T-helper 2 cell treated with Interferon-gamma antibody and Interleukin-4, amounts not matched to agents 5 μg/mL and 100 μg/mL, for 36 hours (primary cell): ENCODE measurements around the gene SLX9.

Experiments
- DNase-seq: peaks from one replicate; pipeline ENCODE4 v3.0.0; 2021; ENCODE audit warnings: low spot score
- H3K27ac Mint-ChIP-seq: one replicate; pipeline ENCODE4 v1.8.0; 2021; ENCODE audit warnings: mild to moderate bottlenecking, mixed read lengths
- H3K27me3 Mint-ChIP-seq: one replicate; pipeline ENCODE4 v1.8.0; 2021; ENCODE audit warnings: low read depth, mixed read lengths
- H3K36me3 Mint-ChIP-seq: one replicate; pipeline ENCODE4 v1.8.0; 2021; ENCODE audit warnings: low read depth, mixed read lengths
- H3K4me1 Mint-ChIP-seq: one replicate; pipeline ENCODE4 v1.8.0; 2021; ENCODE audit warnings: low read depth, mixed read lengths
- H3K4me3 Mint-ChIP-seq: one replicate; pipeline ENCODE4 v1.8.0; 2022; ENCODE audit warnings: mild to moderate bottlenecking, moderate library complexity, mixed read lengths
- H3K9me3 Mint-ChIP-seq: one replicate; pipeline ENCODE4 v1.8.0; 2021; ENCODE audit warnings: mixed read lengths

The SLX9 gene

DNA sequence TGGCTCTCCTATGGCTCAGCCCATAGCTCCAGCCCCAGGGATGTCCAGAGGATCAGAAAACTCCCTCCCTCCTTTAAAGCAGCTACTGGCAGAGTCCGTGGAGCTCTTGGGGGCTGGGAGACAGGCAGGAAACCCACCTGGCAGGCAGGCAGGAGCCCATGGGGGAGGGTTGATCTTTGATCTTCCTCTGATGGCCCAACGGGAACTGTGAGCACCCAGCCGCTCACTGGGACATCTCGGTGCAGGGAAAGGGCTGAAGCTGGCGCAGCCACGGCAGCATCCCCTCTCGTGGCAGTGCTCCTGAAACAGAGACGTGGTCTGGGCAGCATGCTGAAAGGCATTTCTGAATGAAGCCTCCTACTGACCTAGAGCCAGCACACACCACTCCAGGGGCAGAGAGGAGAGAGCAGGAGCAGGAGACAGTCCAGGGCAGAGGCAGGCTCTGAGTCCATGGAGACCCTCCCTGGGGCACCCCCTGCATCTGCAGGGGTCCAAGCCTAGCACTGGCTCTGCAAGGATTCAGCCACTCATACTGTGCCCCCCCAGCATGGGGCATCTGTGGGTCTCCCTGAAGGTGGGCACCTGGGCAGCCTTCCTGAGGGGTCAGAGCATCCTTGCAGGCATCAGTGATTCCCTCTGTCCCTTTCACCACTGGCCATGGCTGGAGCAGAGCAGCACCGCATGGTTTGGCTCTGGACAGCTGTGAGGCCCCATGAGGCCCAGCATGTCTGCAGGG, 4.9 kb upstream of the SLX9 start:
- H3K27me3 Mint-ChIP-seq: no peaks in the 10 kb centered on the region
- peaks cover 18% of the 10 kb centered on the region for H3K4me1 Mint-ChIP-seq
- no peak for DNase-seq
- no peak overlapping the region for H3K27ac Mint-ChIP-seq
- no peaks in the 10 kb centered on the region for H3K36me3 Mint-ChIP-seq
- no peak overlapping the region for H3K4me3 Mint-ChIP-seq
- H3K9me3 Mint-ChIP-seq: no peaks in the 10 kb centered on the region

DNA sequence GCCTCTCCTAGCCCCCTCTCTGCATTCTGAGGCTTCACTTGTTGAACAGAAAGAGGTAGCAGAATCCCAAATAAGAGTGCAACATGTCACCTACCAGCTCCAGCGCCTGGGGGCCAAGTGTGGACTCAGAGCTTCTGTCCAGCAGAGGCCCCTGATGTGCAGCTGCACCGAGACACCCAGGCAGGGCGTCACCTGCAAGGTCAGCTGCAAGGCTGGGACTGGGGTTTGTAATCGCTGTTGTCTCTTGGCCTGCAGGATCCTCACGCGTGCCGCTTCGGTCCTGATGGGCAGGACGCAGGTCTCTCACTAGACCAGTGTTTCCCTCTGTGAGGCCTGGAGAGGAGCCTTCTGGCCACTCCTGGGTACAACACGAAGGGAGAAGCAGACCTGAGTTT, 4.3 kb upstream of the SLX9 start:
- H3K36me3 Mint-ChIP-seq: no peaks in the 10 kb centered on the region
- H3K27ac Mint-ChIP-seq: no peak overlapping the region
- H3K4me3 Mint-ChIP-seq: no peak overlapping the region
- peaks cover 14% of the 10 kb centered on the region for H3K4me1 Mint-ChIP-seq
- H3K9me3 Mint-ChIP-seq: no peaks in the 10 kb centered on the region
- H3K27me3 Mint-ChIP-seq: no peaks in the 10 kb centered on the region
- DNase-seq: no peak

- no peaks in the 10 kb centered on the region for H3K27me3 Mint-ChIP-seq
- H3K36me3 Mint-ChIP-seq: peaks cover 2% of the 10 kb centered on the region
- H3K4me1 Mint-ChIP-seq: peaks cover 32% of the 10 kb centered on the region
- no peaks in the 10 kb centered on the region for H3K9me3 Mint-ChIP-seq
- no peak for DNase-seq
- peak overlapping the region; percentile 87 for H3K4me3 Mint-ChIP-seq
- peak overlapping the region; percentile 80 for H3K27ac Mint-ChIP-seq
Observed at GRCh38 chr21:44938772-44939531, 877 bp upstream of the SLX9 start.

- Mint-ChIP-seq H3K27me3 (no peaks in the 10 kb centered on the region), H3K4me1 (peaks cover 32% of the 10 kb centered on the region), H3K9me3 (no peaks in the 10 kb centered on the region), H3K36me3 (peaks cover 10% of the 10 kb centered on the region), H3K27ac (peak overlapping the region; percentile 78), H3K4me3 (peak overlapping the region; percentile 88)
- DNase-seq: no peak
Observed at GRCh38 chr21:44940116-44940631, 345 bp downstream of the SLX9 start.

DNA sequence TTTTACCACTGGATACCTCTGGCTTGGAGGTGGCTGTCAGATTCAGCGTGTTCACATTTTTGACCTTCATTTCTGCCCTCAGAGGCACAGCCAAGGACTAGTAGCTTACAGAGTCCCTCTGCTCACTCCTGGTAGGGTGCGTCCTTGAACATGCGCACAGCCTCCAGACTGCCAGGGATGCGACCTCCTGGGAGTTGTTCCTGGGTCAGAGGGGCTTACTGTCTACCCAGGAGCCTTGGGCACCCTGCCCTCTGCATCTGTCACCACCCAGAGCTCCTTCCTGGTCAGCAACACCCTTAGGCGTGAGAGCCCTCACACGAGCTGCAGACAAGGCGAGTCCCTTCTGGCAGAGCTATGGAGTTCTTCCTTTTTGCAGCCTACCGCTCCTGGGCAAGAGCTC, 1.7 kb downstream of the SLX9 start:
- peaks cover 32% of the 10 kb centered on the region for H3K4me1 Mint-ChIP-seq
- DNase-seq: no peak
- H3K9me3 Mint-ChIP-seq: no peaks in the 10 kb centered on the region
- H3K27ac Mint-ChIP-seq: peak overlapping the region; percentile 47
- H3K4me3 Mint-ChIP-seq: peak overlapping the region; percentile 88
- peaks cover 17% of the 10 kb centered on the region for H3K36me3 Mint-ChIP-seq
- no peaks in the 10 kb centered on the region for H3K27me3 Mint-ChIP-seq

- Mint-ChIP-seq H3K4me1 (peaks cover 32% of the 10 kb centered on the region), H3K27me3 (no peaks in the 10 kb centered on the region), H3K36me3 (peaks cover 18% of the 10 kb centered on the region), H3K27ac (no peak overlapping the region), H3K4me3 (peak overlapping the region; percentile 69), H3K9me3 (no peaks in the 10 kb centered on the region)
- no peak for DNase-seq
Observed at GRCh38 chr21:44942566-44942965, 2.7 kb downstream of the SLX9 start.

DNA sequence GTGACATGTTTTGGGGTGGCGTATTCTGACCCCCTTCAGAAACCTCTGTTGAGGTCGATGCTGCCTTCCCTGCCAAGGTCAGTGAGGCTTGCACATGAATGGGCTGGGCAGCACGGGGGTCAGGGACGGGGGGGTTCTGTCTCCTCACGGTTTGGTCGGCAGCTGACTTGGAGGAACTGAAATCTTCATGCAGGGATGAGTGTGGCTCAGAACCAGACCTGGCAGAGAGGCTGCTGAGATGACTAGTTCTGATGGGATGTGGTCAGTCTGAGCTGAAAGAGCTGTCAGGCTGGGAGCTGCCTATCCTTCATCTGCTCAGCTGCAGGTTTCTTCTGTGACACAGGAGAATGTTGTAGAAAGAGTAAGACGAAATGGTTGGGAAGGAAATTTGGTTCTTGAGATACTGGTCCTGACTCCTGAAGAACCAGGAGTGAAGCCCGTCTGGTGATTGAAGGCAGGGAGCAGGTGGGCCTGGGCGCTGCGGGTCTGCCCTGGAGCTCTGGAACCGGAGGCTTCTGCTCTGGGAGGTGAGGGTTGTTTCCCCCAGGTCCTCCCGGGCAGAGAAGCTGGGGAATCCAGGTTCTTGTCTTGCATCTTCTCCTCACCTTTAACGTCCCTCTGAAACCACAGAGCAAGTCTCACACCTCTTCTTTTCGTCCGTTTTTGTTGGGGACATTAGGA, 3.3 kb downstream of the SLX9 start:
- H3K36me3 Mint-ChIP-seq: peaks cover 18% of the 10 kb centered on the region
- no peaks in the 10 kb centered on the region for H3K27me3 Mint-ChIP-seq
- no peak overlapping the region for H3K4me3 Mint-ChIP-seq
- H3K27ac Mint-ChIP-seq: no peak overlapping the region
- DNase-seq: no peak
- H3K9me3 Mint-ChIP-seq: no peaks in the 10 kb centered on the region
- peaks cover 32% of the 10 kb centered on the region for H3K4me1 Mint-ChIP-seq

GRCh38 chr21:44943686-44944550, 4.1 kb downstream of the SLX9 start:
- Mint-ChIP-seq H3K4me1 (peaks cover 32% of the 10 kb centered on the region), H3K4me3 (no peak overlapping the region), H3K36me3 (peaks cover 18% of the 10 kb centered on the region), H3K27me3 (no peaks in the 10 kb centered on the region), H3K9me3 (no peaks in the 10 kb centered on the region), H3K27ac (no peak overlapping the region)
- DNase-seq: no peak

DNA sequence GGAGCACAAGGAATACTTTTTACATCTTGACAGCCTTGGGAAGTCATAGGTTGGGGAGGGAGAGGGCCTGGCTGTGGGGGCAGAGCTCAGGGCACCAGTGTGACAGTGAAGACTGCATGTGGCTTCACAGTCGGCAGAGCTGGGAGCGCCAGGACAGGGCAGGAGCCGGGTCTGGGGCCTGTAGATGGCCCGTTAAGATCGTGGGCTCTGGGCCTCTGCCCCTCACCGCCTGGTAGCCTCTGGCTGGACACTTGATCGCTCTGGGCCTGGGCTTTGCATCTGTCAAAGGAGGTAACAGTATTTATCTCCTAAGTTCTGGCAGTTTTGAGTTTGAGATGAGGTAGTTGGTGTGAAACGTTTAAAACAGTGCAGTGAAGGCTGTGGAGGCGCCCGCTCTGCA, 4.8 kb downstream of the SLX9 start:
- no peak overlapping the region for H3K4me3 Mint-ChIP-seq
- no peak for DNase-seq
- no peak overlapping the region for H3K27ac Mint-ChIP-seq
- H3K36me3 Mint-ChIP-seq: peaks cover 20% of the 10 kb centered on the region
- peaks cover 29% of the 10 kb centered on the region for H3K4me1 Mint-ChIP-seq
- H3K27me3 Mint-ChIP-seq: no peaks in the 10 kb centered on the region
- H3K9me3 Mint-ChIP-seq: no peaks in the 10 kb centered on the region

- no peak overlapping the region for H3K27ac Mint-ChIP-seq
- no peaks in the 10 kb centered on the region for H3K9me3 Mint-ChIP-seq
- peaks cover 21% of the 10 kb centered on the region for H3K36me3 Mint-ChIP-seq
- H3K4me1 Mint-ChIP-seq: peaks cover 19% of the 10 kb centered on the region
- DNase-seq: no peak
- no peak overlapping the region for H3K4me3 Mint-ChIP-seq
- H3K27me3 Mint-ChIP-seq: no peaks in the 10 kb centered on the region
Observed at GRCh38 chr21:44946254-44947041, 6.6 kb downstream of the SLX9 start.

DNA sequence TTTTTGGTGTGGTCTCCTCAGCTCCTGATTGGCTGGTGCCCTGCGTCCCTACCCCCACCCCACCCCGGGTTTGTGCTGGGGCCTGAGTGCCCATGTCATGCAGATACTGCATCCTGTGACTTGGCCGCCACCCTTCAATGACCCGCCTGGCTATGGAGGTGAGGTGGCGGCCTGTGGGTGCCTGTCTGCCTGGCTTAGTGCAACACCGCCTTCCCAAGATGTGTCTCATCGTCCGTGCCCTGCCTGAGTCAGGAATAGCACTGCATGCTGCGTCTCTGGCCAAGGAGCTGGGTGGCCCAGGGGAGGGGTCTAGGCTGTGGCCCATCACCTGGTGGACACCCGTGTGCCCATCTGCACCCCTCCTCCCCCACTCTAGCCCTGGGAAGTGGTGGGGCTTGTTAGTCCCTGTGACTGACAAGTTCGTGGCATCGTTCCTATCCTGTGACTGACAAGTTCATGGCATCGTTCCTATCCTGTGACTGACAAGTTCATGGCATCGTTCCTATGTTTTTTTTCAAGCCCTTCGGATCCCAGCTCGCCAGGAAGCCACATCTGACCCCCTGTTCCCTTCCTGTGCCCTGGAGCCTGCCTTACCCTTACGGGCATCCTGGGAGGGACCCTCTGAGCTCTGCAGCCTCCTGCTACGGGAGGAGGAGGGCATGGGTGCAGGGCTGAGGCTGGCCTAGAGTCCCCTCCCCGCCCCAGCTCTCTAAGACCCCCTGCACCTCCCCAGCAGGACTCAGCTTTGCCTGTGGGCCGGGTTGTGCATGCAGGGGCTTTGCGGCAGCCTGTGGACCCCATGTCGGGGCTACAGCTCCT, 7.5 kb downstream of the SLX9 start:
- H3K4me3 Mint-ChIP-seq: no peak overlapping the region
- no peak for DNase-seq
- H3K36me3 Mint-ChIP-seq: peaks cover 20% of the 10 kb centered on the region
- no peak overlapping the region for H3K27ac Mint-ChIP-seq
- peaks cover 11% of the 10 kb centered on the region for H3K4me1 Mint-ChIP-seq
- no peaks in the 10 kb centered on the region for H3K9me3 Mint-ChIP-seq
- no peaks in the 10 kb centered on the region for H3K27me3 Mint-ChIP-seq

DNA sequence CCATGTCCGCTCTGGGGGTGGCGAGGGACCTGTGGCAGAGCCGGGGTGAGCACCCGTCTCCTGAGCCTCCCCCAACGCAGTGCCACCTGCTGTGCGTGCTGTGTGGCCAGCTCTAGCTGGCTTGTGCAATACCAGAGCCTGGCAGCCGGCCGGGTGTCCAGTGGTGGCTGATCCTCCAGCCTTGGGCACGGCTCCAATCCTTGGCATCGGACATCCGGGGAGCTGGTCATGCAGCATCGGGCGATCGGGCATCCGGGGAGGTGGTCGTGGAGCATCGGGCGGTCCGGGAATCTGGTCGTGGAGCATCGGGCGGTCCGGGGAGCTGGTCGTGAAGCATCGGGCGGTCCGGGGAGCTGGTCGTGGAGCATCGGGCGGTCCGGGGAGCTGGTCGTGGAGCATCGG, 8.1 kb downstream of the SLX9 start:
- H3K4me1 Mint-ChIP-seq: peaks cover 6% of the 10 kb centered on the region
- H3K4me3 Mint-ChIP-seq: no peak overlapping the region
- no peaks in the 10 kb centered on the region for H3K9me3 Mint-ChIP-seq
- H3K27me3 Mint-ChIP-seq: no peaks in the 10 kb centered on the region
- H3K36me3 Mint-ChIP-seq: peaks cover 19% of the 10 kb centered on the region
- no peak for DNase-seq
- no peak overlapping the region for H3K27ac Mint-ChIP-seq
